Hepatocyte (in vitro differentiated cells): ENCODE measurements around the gene RPS6KA2.

ENCODE experiments used
- EZH2 ChIP-seq: fragments of 200-600 bp; sonication (generic); IDR thresholded peaks from 2 replicates; pipeline ENCODE4 v1.6.1; 2016; ENCODE audit warnings: antibody characterized with exemption, mild to moderate bottlenecking, borderline replicate concordance
- TF ChIP-seq, protein P1 (sequence below): fragments of 200-600 bp; sonication (generic); IDR thresholded peaks from 2 replicates; pipeline ENCODE4 v1.5.1; 2016; ENCODE audit warnings: antibody characterized with exemption, mild to moderate bottlenecking; ENCODE audit not compliant: poor library complexity

DNA sequence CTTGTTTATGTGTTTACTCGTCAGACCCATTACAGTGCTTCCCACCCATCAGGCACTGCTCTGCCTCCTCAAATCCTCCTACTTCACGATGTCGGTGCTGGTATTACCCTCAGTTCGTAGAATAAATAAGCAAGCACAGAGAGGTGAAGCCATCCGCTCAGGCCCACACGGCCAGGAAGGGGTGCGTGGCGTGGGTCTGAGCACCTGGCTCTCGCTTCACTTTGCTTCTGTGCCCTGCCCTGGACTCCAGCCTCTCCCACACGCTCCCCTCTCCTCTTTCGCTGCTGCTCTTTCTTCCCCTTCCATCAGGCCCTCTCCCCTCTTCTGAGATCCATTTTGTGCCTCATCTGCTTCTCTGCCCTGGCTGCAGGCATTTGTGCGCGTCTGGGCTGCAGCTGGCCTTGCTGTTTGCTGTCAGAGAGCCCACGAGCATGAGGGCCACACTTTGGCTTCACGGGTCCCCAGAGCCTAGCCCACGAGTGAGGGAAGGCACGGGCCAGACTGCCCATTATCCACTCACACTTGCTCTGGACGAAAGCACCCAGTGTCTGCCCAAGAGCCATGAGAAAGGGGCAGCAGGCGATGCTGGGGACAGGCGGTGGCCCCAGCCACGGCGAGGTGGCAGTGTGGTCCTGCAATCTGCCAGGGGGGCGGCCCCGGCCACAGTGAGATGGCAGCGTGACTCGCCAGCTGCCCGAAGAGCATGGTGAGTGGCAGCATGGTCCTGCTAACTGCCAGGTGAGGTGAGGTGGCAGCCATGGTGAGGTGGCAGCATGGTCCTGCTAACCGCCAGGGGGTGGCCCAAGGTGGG lies 148.1 kb downstream of the RPS6KA2 start:
- TF ChIP-seq, protein P1, sequence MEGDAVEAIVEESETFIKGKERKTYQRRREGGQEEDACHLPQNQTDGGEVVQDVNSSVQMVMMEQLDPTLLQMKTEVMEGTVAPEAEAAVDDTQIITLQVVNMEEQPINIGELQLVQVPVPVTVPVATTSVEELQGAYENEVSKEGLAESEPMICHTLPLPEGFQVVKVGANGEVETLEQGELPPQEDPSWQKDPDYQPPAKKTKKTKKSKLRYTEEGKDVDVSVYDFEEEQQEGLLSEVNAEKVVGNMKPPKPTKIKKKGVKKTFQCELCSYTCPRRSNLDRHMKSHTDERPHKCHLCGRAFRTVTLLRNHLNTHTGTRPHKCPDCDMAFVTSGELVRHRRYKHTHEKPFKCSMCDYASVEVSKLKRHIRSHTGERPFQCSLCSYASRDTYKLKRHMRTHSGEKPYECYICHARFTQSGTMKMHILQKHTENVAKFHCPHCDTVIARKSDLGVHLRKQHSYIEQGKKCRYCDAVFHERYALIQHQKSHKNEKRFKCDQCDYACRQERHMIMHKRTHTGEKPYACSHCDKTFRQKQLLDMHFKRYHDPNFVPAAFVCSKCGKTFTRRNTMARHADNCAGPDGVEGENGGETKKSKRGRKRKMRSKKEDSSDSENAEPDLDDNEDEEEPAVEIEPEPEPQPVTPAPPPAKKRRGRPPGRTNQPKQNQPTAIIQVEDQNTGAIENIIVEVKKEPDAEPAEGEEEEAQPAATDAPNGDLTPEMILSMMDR: no peak
- no peak for TF ChIP-seq EZH2
